ENCODE data around the gene CDK18.

Gene CDK18

DNA sequence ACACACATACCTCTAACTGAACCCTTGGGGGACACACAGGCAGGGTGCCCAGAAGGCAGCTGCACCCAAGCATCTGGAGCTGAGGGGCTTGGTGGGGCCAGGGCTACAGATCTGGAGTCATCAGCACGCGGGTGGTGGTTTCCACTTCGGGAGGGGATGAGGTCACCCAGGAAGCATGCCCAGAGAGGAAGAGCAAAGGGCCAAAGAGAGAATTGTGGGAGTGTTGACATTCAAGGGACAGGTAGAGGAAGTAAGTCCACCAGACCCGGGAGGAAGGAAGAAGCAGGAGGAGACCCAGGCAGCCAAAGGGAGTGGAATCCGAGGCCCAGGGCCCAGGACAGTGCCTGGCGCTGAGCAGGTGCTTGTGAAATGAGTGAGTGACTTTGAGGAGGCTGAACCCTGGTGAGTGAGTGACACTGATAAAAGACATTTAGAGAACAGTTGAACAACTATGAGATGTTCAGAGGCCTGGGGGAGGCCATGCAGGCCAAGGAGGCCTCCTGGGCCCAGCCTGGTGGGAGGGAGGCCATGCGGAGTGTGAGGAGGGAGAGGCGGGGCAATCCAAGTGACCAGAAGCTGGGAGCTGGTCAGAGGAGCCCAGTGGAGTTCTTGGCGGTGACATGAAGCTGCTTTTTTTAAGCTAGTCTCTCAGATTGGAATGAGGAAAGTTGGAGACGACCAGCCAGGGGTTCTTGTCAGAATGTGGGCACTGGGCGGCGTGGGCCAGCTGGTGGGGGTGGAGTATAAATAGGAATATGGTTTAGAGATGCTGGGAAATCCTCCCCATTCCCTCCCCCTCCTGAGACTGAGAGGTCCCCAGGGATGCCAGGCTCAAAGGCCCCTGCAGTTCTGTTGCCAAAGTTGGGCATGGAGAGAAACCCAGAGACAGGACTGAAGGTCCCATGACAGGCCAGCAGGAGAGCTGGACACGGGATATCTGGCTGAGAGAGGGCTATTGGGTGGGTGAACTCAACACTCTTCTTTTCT, 7.9 kb downstream of the CDK18 start (continued):
- TF ChIP-seq ZFP41 (tag by site-specific recombination; IDR thresholded peaks at IDR 0.05; ENCODE audit: borderline replicate concordance) (no peak), SP7 (tag by site-specific recombination; IDR thresholded peaks at IDR 0.05) (peak; percentile 35; the same call in 1 of the 2 replicates), ZNF138 (tag by site-specific recombination; IDR thresholded peaks at IDR 0.05; ENCODE audit: borderline replicate concordance) (no peak), HOXC10 (CRISPR knock-in tag; IDR thresholded peaks at IDR 0.05) (no peak), ZSCAN4 (tag by site-specific recombination; IDR thresholded peaks at IDR 0.05) (no peak), GFI1B (tag by site-specific recombination; IDR thresholded peaks at IDR 0.05) (no peak), ZNF473 (tag by site-specific recombination; IDR thresholded peaks at IDR 0.05) (no peak), ZNF692 (tag by site-specific recombination; IDR thresholded peaks at IDR 0.05) (peak; percentile 97), KLF1 (tag by site-specific recombination; IDR thresholded peaks at IDR 0.05) (no peak), ZNF48 (tag by site-specific recombination; IDR thresholded peaks at IDR 0.05) (no peak), ZNF2 (tag by site-specific recombination; IDR thresholded peaks at IDR 0.05) (no peak), ZNF624 (tag by site-specific recombination; IDR thresholded peaks at IDR 0.05) (no peak), SP2 (tag by site-specific recombination; IDR thresholded peaks at IDR 0.05) (0 out of 2 replicates have a peak, but pooled peaks have one; percentile 20), GLIS2 (tag by site-specific recombination; IDR thresholded peaks at IDR 0.05) (peak; percentile 47; the same call in 1 of the 2 replicates), ZNF76 (tag by site-specific recombination; IDR thresholded peaks at IDR 0.05; ENCODE audit: borderline replicate concordance, low read depth) (peak; percentile 59), ZNF660 (tag by site-specific recombination; IDR thresholded peaks at IDR 0.05) (no peak), ZNF629 (tag by site-specific recombination; IDR thresholded peaks at IDR 0.05) (peak; percentile 42; the same call in 1 of the 2 replicates), MYNN (tag by site-specific recombination; IDR thresholded peaks at IDR 0.05; ENCODE audit: borderline replicate concordance) (no peak), IKZF3 (tag by site-specific recombination; IDR thresholded peaks at IDR 0.05) (no peak), ZNF366 (tag by site-specific recombination; conservative IDR thresholded peaks at IDR 0.05) (peak; percentile 58; the same call in 1 of the 2 replicates), FEZF1 (tag by site-specific recombination; IDR thresholded peaks at IDR 0.05) (no peak), ZNF501 (tag by site-specific recombination; IDR thresholded peaks at IDR 0.05) (no peak), ZNF600 (tag by site-specific recombination; IDR thresholded peaks at IDR 0.05) (0 out of 2 replicates have a peak, but pooled peaks have one; percentile 37), ZSCAN5A (tag by site-specific recombination; IDR thresholded peaks at IDR 0.05) (no peak), KLF16 (tag by site-specific recombination; IDR thresholded peaks at IDR 0.05) (no peak), ZBTB8A (tag by site-specific recombination; IDR thresholded peaks at IDR 0.05) (no peak), SALL2 (tag by site-specific recombination; IDR thresholded peaks at IDR 0.05; ENCODE audit: borderline replicate concordance) (no peak)
- TF ChIP-seq, protein P1, sequence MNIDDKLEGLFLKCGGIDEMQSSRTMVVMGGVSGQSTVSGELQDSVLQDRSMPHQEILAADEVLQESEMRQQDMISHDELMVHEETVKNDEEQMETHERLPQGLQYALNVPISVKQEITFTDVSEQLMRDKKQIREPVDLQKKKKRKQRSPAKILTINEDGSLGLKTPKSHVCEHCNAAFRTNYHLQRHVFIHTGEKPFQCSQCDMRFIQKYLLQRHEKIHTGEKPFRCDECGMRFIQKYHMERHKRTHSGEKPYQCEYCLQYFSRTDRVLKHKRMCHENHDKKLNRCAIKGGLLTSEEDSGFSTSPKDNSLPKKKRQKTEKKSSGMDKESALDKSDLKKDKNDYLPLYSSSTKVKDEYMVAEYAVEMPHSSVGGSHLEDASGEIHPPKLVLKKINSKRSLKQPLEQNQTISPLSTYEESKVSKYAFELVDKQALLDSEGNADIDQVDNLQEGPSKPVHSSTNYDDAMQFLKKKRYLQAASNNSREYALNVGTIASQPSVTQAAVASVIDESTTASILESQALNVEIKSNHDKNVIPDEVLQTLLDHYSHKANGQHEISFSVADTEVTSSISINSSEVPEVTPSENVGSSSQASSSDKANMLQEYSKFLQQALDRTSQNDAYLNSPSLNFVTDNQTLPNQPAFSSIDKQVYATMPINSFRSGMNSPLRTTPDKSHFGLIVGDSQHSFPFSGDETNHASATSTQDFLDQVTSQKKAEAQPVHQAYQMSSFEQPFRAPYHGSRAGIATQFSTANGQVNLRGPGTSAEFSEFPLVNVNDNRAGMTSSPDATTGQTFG (tag by site-specific recombination; IDR thresholded peaks at IDR 0.05; ENCODE audit: borderline replicate concordance): no peak
- TF ChIP-seq, protein P2, sequence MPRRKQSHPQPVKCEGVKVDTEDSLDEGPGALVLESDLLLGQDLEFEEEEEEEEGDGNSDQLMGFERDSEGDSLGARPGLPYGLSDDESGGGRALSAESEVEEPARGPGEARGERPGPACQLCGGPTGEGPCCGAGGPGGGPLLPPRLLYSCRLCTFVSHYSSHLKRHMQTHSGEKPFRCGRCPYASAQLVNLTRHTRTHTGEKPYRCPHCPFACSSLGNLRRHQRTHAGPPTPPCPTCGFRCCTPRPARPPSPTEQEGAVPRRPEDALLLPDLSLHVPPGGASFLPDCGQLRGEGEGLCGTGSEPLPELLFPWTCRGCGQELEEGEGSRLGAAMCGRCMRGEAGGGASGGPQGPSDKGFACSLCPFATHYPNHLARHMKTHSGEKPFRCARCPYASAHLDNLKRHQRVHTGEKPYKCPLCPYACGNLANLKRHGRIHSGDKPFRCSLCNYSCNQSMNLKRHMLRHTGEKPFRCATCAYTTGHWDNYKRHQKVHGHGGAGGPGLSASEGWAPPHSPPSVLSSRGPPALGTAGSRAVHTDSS (tag by site-specific recombination; IDR thresholded peaks at IDR 0.05): no peak
- TF ChIP-seq, protein P3, sequence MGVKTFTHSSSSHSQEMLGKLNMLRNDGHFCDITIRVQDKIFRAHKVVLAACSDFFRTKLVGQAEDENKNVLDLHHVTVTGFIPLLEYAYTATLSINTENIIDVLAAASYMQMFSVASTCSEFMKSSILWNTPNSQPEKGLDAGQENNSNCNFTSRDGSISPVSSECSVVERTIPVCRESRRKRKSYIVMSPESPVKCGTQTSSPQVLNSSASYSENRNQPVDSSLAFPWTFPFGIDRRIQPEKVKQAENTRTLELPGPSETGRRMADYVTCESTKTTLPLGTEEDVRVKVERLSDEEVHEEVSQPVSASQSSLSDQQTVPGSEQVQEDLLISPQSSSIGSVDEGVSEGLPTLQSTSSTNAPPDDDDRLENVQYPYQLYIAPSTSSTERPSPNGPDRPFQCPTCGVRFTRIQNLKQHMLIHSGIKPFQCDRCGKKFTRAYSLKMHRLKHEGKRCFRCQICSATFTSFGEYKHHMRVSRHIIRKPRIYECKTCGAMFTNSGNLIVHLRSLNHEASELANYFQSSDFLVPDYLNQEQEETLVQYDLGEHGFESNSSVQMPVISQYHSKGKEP (tag by site-specific recombination; IDR thresholded peaks at IDR 0.05): no peak

All from HEK293 (cell line).